Measurements from ENCODE around the gene ATP5F1D. TPM values are rescaled to one million over a fixed set of nuclear protein-coding genes. Genes with fewer than 3 reads are reported as not detected.
A peak's percentile ranks its signal among the peaks of the same experiment; 100 is the strongest.

The ATP5F1D gene
- total RNA-seq, 2 donors from 2014 or later, result 193 to 269 TPM

- no peaks in the 10 kb centered on the region for H3K27me3 ChIP-seq
- H3K36me3 ChIP-seq, result no peaks in the 10 kb centered on the region
- peaks cover 0 to 35% of the 10 kb centered on the region in 2 donors for H3K4me1 ChIP-seq
- H3K9me3 ChIP-seq, result no peaks in the 10 kb centered on the region
- H3K27ac ChIP-seq, result no peak overlapping the region
- no peak overlapping the region for H3K4me3 ChIP-seq
- DNase-seq (ENCODE audit: low spot score), result no peak
- TF ChIP-seq CTCF (IDR thresholded peaks at IDR 0.05), result no peak
These were observed 7.2 kb upstream of the ATP5F1D start for GRCh38 chr19:1234051-1234954.

- TF ChIP-seq CTCF (IDR thresholded peaks at IDR 0.05), result no peak
- no peaks in the 10 kb centered on the region for H3K9me3 ChIP-seq
- no peak overlapping the region for H3K27ac ChIP-seq
- DNase-seq (ENCODE audit: low spot score), result no peak
- H3K36me3 ChIP-seq, result no peaks in the 10 kb centered on the region
- H3K4me1 ChIP-seq, result peaks cover 0 to 38% of the 10 kb centered on the region in 2 donors
- H3K27me3 ChIP-seq, result no peaks in the 10 kb centered on the region
- no peak overlapping the region for H3K4me3 ChIP-seq
These were observed 6.6 kb upstream of the ATP5F1D start for GRCh38 chr19:1234955-1235380.

- Histone ChIP-seq H3K36me3 (no peaks in the 10 kb centered on the region), H3K4me3 (no peak overlapping the region), H3K9me3 (no peaks in the 10 kb centered on the region), H3K4me1 (peaks cover 0 to 46% of the 10 kb centered on the region in 2 donors), H3K27ac (no peak overlapping the region), H3K27me3 (no peaks in the 10 kb centered on the region)
- DNase-seq (ENCODE audit: low spot score), result no peak
- no peak for TF ChIP-seq CTCF (IDR thresholded peaks at IDR 0.05)
These were observed 5.7 kb upstream of the ATP5F1D start for GRCh38 chr19:1235625-1236538.

GRCh38 chr19:1236576-1236975, 5.0 kb upstream of the ATP5F1D start:
- Histone ChIP-seq H3K9me3 (no peaks in the 10 kb centered on the region), H3K4me1 (peaks cover 0 to 50% of the 10 kb centered on the region in 2 donors), H3K27ac (peak overlapping the region in 1 of 2 donors; percentile 67), H3K36me3 (no peaks in the 10 kb centered on the region), H3K4me3 (peak overlapping the region; percentile 44 to 70), H3K27me3 (no peaks in the 10 kb centered on the region)
- DNase-seq (ENCODE audit: low spot score), result no peak
- TF ChIP-seq CTCF (IDR thresholded peaks at IDR 0.05), result no peak

GRCh38 chr19:1237027-1237659, 4.4 kb upstream of the ATP5F1D start:
- Histone ChIP-seq H3K27me3 (no peaks in the 10 kb centered on the region), H3K27ac (peak overlapping the region; percentile 6 to 67), H3K4me3 (peak overlapping the region; percentile 44 to 70), H3K4me1 (peaks cover 0 to 48% of the 10 kb centered on the region in 2 donors), H3K9me3 (no peaks in the 10 kb centered on the region), H3K36me3 (no peaks in the 10 kb centered on the region)
- TF ChIP-seq CTCF (IDR thresholded peaks at IDR 0.05), result no peak
- DNase-seq (ENCODE audit: low spot score), result no peak
